HG03135 (cell line): ENCODE results near the gene CACNA1A.
"Not testable (repeated sequence)": the region's sequence is repeated elsewhere in the genome, so short reads cannot be mapped to it uniquely, and the experiment has no call there.

Experiments
- ATAC-seq: cut with Tn5 transposase; IDR thresholded peaks from one replicate; pipeline ENCODE4 v1.9.1; 2021; ENCODE audit warnings: mild to moderate bottlenecking, moderate library complexity; ENCODE audit not compliant: unreplicated experiment

Gene CACNA1A

DNA sequence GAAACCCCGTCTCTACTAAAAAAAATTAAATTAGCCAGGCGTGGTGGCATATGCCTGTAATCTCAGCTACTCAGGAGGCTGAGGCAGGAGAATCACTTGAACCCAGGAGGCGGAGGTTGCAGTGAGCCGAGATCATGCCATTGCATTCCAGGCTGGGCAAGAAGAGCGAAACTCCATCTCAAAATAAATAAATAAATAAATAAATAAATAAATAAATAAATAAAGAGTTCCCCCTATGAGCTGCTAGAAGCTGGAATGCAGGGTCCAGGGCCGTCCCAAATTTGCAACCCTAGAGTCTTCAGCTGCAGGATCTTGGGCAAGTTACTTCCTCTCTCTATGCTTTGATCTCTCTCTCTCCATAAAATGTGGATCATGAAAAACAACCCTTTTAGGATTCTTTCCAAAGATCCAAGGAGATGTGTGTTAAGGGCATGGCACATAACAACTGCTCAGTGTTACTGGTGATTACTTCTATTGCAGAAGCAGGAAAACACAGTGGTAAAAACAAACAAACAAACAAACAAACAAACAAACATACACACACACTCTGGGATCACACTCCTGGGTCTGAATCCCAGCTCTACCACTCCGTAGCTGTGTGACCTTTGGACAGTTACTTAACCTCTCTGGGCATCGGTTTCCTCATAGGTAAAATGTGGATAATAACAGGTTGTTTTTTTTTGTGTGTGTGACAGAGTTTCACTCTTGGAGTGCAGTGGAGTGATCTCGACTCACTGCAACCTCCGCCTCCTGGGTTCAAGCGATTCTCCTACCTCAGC is 78.8 kb downstream of the CACNA1A start:
- ATAC-seq: no peak

DNA sequence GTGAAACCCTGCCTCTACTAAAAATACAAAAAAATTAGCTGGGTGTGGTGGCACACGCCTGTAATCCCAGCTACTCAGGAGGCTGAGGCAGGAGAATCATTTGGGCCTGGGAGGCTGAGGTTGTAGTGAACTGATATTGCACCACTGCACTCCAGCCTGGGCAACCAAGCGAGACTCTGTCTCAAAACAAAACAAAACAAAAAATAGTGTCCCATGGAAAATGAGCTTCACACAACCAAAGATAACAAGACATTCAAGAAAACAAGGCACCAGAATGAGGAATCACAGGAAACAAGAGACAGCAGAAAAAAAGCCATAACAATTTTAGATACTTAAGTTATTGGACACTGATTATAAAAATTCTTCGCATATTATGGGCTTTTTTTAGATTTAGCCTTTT is 80.4 kb downstream of the CACNA1A start:
- not testable (repeated sequence) for ATAC-seq

DNA sequence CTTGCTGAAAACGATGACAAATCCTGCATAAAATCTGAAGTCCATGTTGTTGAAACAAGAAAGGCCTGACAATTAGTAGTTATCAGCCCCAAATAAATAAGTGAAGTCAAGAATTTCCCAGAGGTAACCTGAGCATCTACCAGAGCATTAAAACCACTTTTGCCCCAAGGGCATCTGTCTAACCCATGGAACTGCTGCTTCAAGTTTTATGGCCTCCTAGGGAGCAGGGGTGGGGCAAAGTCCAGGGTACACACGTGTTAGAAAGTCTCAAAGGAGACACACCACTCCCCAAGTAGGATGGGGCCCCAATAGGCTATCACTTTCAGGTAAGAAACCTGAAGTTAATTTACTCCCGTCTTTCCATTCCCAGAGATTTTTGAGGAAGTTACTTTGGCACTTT is 81.1 kb downstream of the CACNA1A start:
- ATAC-seq: no peak

DNA sequence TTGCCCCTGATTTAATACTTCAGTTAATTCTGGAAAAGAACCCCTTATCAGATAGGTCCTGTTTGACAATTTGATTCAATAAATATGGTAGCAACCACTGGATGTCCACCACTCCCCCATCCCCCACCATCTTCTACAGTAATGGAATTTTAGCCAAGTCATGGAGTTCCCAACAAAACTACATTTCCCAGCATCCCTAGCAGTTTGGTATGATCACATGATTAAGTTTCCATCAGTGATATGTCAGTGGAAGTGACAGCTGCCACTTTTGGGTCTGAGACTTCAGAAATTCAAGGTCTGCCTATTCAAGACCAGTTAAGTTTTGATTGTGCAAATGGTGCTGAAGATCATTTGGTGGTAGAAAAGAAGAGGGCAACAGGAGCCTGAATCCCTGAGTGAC is 85.5 kb downstream of the CACNA1A start:
- no peak for ATAC-seq

DNA sequence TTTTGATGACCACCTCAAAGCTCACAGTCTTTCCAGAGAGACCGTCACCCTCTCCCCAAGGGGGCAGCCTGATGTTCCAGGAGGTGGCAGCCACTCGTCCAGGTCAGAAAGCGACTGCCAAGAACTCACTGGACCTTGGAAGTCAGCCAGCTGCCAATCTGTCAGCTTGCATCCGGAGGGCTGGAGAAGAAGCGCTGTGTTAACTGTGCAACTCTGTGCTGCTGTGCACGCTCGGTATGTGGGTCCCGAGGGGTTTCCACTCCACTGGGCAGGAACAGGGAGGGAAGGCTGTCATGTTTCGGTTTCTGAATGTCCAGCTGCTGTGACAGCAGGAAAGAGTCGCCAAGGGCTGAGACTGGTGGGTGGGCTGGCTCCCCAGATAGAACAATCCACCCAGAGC is 89.2 kb downstream of the CACNA1A start:
- ATAC-seq: no peak

DNA sequence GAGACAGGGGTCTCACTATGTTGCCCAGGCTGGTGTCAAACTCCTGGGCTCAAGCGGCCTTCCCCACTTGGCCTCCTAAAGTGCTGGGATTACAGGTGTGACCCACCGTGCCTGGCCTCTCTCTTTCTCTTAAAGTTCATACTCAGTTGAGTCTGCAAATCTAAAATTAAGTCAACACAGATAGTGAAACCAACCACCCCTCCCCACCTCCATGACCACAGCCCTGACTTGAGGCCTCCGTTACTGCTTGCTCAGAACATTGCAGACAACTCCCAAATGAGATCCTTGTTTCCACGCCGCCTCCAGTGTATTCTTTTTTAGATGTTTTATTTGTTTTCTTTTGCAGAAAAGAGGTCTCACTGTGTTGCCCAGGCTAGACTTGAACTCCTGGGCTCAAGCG is 94.4 kb downstream of the CACNA1A start:
- no peak for ATAC-seq

DNA sequence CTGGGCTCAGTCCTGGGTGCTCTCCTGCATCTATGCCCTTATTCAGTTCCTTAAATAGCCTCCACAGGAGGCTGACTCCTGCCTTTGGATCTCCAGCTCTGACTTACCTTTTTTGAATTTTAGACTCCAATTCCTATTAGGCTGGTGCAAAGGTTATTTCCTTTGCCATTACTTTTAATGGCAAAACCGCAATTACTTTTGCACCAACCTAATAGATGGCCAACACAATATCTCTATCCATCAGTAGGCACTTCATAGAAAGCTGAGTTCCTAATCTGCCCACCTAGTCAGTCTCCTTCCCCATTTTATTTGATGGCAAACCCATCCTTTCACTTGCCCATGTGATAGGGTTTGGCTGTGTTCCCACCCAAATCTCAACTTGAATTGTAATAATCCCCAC is 95.3 kb downstream of the CACNA1A start:
- ATAC-seq: no peak

DNA sequence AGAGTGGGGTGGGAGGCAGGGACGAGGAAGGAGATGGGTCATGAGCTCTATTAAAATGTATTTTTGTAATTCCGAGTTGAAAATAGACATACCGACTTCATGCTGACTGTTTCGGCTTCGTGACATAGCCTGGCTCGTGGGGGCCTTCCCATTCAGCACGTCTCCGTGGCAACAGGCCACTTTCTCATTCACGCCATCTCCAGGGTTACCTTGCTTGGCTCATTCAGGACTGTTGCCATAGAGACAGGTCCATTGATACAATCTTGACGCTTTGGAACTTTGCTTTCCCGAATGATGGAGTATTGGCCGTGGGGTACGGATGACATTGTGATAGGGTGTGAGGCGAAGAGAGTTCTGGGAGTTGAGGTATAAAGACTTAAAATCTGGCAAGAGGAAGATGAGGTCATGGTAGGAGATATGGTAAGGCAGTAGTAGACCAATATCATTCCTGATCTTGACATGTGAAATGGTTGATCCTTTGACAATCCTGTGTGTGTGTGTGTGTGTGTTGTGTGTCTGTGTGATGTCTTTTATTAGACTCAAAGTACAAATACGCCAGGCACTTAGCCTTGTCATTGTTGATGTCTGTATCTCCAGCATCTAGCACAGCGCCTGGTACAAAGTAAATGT is 97.3 kb downstream of the CACNA1A start:
- ATAC-seq: no peak

DNA sequence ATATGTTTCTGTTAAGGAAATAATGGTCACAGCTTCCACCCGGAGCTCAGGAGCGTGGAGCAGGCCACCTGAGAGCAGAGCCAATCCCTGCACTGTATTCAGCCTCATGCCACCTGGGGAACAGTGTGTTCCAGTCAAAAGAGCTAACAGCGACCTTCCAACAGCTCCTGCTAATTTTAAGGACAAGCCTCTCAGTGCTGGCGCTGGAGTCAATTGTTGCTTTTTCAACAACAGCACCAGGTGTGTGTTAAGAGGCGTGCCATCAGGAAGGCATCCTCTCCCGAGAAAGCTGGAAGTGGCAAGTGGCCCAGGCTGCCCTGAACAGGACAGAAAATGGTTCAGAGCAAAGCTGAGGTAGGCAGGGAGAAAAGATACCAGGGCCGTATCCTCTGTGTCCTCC is 102.0 kb downstream of the CACNA1A start:
- ATAC-seq: no peak

DNA sequence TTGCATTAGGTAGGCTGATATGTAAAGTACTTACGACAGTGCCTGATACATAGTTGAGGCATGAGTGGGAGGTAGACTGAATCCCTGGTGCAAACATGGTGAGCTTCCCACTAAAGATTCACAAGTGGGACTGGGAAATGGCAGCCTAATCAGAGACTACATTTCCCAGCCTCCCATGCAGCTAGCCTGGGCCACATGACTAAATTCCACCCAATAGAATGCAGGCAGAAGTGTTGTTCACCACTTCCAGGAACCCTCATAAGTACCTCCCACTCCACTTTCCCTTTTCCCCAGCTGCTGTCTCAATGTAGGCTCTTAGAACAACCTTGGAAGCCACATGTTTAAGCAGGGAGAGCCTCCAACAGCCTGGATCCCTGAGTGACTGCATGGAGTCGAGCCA is 104.9 kb downstream of the CACNA1A start:
- ATAC-seq: no peak

DNA sequence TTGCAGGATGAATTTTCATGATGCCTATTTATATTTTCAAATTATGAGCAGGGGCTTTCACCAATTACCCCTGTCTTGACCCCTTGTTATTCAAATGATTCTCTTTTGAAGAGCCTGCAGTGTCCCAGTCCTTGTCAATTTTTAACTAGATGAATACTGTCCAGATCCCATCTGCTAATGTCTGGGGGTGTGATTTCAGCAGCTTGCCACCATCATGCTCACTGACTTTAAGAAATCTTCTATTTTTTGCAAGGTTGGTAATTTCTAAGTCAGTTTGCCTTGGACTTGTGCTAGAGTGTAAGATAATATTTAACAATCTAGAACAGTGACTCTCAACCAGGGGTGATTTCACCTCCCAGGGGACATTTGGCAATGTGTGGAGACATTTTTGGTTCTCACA is 106.0 kb downstream of the CACNA1A start:
- ATAC-seq: no peak

DNA sequence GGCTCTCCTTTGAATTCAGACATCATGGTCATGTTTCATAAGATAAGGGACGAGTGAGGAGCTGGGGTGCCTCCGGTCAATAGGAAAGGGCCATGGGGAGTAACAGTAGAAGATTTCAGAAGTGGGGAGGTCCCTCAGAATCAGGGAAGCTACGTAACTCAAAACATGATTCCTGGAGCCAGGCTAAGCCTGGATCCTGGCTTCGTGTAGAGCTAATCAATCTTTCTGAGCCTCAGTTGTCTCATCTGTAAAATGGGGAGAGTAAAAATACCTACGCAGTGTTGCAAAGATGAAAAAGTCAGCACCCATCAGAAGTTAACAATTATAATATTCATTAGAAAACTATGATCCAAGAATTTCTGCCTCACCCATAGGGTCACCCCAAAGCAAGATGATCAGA is 106.5 kb downstream of the CACNA1A start:
- ATAC-seq: no peak

DNA sequence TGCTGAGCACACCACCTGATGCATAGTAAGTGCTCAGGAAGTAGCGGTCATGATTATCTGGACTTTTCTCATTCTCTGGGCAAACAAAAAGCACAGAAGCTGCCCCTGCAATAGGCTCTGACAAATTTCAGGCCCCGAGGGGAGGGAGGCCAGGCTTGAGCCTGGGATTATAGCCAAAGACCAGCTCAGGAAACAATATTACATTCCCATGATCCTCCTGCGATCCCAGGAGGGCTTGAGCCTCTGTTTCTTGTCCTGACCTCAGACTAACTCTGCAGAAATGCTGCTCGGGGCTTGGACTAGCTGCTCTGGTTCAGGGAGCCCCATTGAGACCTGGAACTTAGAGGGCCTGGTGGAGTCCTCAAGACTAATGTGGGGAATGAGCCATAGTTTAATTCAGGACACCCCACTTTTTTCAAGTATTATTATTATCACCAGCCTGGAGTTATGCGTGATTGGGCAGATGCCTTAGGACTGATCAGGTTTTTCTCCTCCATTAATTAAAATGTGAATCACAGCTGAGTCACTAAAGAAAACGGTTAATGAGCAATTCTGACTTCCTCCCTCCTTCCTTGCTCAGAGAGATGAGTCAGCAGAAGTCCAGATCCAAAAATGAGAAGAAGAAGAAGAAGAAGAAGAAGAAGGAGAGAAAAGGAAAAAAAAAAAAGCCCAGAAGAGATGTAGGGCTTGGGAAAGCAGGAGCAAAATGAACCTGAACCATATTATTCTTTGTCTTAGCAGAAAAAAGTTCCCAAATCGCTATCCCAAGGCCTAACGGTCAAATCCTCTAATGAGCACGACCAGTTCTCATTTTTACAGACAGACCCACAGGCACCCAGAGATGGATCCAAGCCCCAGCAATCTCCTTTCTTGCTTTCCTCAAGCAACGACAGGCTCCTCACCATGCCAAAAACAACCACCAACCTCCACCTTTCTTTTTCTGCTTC is 107.2 kb downstream of the CACNA1A start:
- ATAC-seq: no peak

DNA sequence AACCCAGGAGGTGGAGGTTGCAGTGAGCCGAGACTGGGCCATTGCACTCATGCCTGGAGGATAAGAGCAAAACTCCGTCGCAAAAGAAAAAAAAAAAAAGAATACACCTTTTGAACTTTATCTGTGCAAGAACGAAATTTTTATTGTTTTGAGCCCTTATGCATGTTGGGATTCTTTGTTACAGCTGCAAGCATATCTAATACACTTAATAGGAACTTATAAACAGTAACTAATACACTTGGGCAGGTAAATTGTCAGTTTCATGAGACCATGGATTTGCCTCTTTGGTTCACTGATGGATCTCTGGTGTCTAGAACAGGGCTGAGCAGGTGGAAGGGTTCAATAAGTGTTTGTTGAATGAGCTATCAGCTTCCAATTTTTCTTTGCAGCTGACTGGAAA is 108.1 kb downstream of the CACNA1A start:
- no peak for ATAC-seq

DNA sequence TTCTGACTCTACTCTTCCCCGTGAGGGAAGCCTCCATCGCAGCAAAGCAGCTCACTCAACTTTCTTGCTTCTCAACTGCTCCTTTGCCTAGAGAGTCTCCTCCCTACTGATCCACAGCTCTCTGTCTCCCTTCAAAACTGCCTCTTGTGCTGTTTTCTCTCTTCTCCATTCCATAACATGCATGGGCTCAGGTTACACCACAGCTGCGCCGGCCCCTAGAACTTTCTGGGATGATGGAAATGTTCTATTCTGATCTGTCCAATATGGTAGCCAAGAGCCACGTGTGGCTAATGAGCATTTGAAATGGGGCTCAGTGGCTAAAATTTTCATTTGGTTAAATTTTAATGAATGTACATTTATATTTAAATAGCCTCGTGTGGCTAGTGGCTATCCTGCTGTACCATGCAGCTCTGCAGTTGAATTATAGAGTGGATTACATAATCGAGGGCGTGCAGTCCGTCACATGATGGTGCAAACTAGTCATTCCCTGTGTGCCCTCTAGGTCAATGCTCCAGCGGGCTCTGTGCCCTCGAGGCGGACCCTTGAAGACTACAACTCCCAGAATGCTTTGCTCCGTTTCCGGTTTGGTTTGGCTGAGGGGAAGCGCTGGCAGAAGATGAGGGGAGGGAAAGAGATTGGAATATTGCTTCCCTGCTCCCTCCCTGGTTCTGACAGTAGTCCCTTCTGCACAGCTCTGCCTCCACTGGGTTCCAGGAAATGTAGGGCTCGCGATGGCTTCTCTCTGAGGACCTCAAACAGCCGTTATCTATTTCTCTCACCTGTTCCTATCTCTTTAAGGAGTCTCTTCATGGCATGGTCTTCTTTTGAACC is 109.8 kb downstream of the CACNA1A start:
- ATAC-seq: no peak

DNA sequence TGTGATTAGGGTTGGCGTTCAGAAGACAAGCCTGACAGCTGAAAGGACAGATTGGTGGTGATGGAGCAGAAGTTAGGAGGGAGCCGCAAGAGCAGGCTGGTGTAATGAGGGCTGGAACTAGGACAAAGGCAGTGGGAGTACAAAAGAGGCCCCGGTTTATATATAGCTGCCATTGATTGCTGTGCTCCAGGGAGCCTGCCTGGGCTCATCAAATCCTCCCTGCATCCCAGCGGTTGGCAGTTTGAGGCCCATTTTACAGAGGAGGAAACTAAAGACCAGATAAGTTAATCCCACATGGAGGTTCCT is 123.7 kb downstream of the CACNA1A start:
- ATAC-seq: no peak

DNA sequence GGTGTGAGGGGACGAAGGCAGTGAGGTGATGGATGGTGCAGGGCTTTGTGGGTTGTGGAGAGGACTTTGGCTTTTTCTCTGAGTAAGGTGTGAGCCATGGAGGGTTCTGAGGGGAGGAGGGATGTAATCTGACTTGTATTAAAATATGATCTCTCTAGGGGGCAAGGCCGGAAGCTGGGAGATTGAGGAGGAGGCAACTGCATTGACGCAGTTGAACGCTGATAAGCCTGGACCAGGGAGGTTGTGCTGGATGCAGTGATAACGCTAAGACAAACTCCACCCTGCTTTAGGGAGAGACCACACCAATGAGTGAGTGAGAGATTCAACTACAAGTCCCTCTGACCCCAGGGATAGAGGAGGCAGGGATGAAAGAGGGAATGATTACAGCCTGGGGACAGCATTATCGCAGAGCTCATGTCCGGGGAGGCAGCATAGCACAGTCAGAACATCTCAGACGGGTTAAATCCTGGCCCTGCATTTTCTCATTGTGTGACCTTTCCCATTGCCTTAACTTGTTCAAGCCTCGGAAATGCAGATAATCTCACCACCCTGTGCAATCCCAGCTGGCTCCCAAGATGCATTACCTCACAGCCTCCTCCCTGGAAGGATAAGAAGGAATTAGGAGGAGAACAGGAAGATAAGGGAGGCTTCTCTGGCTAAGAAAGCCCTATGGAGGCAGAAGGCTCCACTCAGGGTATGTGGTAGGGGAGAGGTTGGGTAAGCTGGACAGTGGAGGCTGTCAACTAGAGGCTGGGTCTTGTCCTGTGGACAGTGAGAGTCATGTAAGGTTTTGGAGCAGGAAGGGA is 124.2 kb downstream of the CACNA1A start:
- no peak for ATAC-seq

DNA sequence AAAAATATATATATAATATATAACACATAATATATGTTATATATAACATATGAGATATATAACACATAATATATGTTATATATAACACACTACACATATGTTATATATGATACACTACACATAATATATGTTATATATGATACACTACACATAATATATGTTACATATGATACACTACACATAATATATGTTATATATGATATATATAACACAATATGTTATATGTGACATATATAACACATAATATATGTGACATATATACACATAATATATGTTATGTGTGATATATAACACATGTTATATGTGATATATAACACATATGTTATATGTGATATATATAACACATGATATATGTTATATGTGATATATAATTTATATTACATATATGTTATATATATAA is 129.7 kb downstream of the CACNA1A start:
- no peak for ATAC-seq

DNA sequence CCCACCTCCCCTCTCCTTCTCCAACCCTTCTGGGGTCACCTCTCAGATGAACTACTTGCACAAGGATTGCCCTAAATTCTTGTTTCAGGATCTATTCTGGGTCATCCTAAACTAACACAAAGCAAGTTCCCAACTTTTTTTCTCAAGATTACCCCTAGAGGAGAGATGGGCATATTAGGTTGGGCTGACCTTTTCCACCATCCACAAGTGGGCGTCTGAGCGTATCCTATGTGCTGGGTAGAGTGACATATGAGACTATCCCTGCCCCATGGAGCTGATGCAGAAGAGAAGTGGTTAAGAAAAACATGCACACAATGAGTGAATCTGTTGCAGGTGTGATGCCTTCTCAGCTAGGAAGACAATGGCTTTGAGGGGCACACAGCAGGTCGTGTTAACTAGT is 132.7 kb downstream of the CACNA1A start:
- no peak for ATAC-seq

DNA sequence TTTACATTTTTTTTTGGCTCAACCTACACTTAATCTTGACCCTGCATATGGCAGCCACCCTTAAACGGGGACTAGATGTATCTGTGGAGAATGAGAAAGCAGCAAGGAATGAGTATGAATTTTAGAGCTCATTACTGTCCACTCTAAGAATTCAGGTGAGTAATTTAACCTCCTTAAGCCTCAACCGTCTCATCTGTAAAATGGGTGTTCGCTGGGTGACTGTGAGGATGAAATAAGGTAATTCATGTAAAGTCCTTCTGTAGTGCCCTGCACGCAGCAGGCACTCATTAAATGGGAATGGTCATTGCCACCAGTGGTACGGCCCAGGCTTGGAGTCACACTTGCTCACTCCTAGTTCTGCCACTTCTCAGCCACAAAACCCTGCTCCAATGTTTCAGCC is 135.3 kb downstream of the CACNA1A start:
- ATAC-seq: no peak
